ENCODE data around the gene ADGRG1. TPM values are rescaled to one million over a fixed set of nuclear protein-coding genes. Genes with fewer than 3 reads are reported as not detected.
A peak's percentile ranks its signal among the peaks of the same experiment; 100 is the strongest.
"Not testable (repeated sequence)": the region's sequence is repeated elsewhere in the genome, so short reads cannot be mapped to it uniquely, and the experiment has no call there.

Gene ADGRG1
- total RNA-seq, 2 donors from 2014 or later, result 4.8 to 13.7 TPM

DNA sequence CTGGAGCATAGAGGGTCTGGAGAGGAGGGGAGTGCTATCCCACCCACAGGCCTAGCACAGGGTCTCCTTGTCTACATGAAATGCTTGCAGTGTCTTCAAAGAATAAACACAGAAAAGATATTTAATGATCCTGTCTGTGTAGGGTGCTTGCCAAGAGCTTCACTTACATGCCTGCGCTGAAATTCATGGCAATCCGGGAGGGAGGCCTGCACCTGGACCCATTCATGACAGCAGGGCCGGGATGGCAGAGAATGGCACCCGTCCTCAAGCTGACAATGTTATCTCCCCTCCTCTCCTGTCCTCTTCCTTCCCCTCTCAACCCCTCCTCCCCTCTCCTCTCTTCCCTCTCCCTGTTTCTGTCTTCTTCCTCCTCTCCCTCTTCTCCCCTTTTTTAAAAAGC lies 41.8 kb downstream of the ADGRG1 start:
- ATAC-seq (no peak), DNase-seq (ENCODE audit: low spot score) (no peak)
- Mint-ChIP-seq H3K27me3 (no peaks in the 10 kb centered on the region), H3K4me1 (ENCODE audit: low read depth in 2 of 2) (peaks cover 33 to 36% of the 10 kb centered on the region in 2 donors), H3K36me3 (no peaks in the 10 kb centered on the region), H3K27ac (peak overlapping the region; percentile 85 to 96), H3K9me3 (no peaks in the 10 kb centered on the region), H3K4me3 (peak overlapping the region; percentile 12)

DNA sequence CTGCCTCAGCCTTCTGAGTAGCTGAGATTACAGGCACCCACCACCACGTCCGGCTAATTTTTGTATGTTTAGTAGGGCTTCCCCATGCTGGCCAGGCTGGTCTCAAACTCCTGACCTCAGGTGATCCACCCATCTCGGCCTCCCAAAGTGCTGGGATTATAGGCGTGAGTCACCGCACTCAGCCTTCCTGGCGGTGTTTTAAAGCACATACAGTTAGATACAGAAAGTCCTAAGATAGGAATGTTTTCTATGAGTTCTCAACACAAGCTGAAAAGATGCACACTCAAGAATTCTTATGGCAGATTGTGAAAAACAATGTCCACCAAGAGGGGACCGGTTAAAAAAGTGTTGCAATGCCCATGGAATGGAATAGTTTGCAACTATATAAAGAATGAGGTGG lies 43.0 kb downstream of the ADGRG1 start:
- H3K4me3 Mint-ChIP-seq; H3K27me3 Mint-ChIP-seq; DNase-seq (ENCODE audit: low spot score); H3K36me3 Mint-ChIP-seq; H3K9me3 Mint-ChIP-seq; ATAC-seq: not testable (repeated sequence)
- Mint-ChIP-seq H3K4me1 (ENCODE audit: low read depth in 2 of 2) (peaks cover 36 to 41% of the 10 kb centered on the region in 2 donors), H3K27ac (peak overlapping the region in 1 of 2 donors; percentile 96)

DNA sequence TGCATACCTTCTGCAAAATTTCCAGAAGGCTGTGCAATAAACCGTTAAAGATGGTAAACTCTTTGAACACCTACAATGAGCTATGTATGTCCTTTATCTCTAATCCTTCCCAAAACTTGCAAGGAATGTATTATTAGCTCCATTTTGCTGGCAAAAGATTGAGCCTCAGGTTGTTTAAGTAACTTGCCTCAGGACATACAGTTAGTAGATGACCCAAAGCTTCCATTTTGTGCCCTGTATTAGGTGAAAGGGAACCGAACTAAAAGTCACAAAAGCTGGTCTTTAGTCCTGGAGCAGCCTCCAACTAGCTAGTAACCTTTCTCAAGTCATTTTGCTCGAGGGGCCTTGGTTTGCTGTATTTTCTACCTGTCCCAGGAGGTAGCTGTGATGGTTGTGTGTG lies 44.0 kb downstream of the ADGRG1 start:
- peaks cover 39 to 42% of the 10 kb centered on the region in 2 donors for H3K4me1 Mint-ChIP-seq (ENCODE audit: low read depth in 2 of 2)
- H3K27ac Mint-ChIP-seq, result no peak overlapping the region
- H3K9me3 Mint-ChIP-seq, result no peaks in the 10 kb centered on the region
- no peak overlapping the region for H3K4me3 Mint-ChIP-seq
- no peak for ATAC-seq
- H3K27me3 Mint-ChIP-seq, result no peaks in the 10 kb centered on the region
- H3K36me3 Mint-ChIP-seq, result no peaks in the 10 kb centered on the region
- no peak for DNase-seq (ENCODE audit: low spot score)

DNA sequence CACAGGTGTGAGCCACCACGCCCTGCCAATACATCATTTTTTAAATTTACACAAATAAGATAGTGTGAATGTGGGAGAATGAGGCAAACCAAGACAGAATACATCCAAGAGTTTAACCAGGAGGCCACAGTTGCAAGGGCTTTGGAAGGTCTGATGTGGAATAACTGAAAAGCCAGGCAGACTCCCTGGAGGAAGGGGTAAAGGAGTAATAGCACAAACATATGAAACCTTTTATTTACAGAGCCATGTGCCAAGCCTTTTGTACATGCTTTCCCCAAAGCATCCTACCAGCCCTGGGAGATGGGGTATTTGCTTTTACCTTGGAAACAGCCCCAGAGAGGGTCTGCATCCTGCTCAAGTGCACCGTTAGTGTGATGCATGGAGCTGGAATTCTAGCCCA lies 44.4 kb downstream of the ADGRG1 start:
- no peak for DNase-seq (ENCODE audit: low spot score)
- H3K27me3 Mint-ChIP-seq, result no peaks in the 10 kb centered on the region

DNA sequence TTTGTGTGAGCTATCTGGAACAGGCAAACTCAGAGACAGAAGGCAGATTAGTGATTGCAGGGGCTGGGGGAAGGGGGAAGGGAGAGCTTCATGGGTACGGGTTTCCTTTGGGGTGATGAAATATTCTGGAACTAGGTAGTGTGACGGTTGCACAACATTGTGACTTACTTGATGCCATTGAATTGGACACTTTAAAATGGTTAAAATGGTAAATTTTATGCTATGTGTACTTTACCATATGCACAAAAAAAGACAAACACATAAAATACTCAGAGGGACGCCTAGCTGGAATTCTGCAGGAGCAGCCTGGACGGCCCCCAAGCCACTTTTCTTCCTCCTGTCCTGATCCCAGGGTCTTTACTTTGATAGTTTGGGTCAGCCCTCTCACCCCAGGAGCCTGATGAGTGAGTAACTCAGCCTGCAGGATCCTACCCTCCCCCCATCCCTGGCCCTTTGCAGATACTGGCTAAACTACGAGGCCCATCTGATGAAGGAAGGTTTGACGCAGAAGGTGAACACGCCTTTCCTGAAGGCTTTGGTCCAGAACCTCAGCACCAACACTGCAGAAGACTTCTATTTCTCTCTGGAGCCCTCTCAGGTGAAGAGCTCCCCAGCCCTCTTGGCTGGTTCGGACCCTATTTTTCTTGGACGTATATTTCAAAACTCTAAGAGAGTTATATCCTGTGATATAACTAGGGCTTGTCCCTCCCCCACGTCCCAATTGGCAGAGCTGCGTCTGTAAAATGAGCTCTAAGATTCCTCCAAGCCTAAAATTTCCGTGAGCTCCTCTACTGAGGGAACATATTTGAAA lies 47.5 kb downstream of the ADGRG1 start:
- DNase-seq (ENCODE audit: low spot score), result no peak
- H3K36me3 Mint-ChIP-seq, result no peaks in the 10 kb centered on the region
- no peaks in the 10 kb centered on the region for H3K27me3 Mint-ChIP-seq
- H3K4me3 Mint-ChIP-seq, result peak overlapping the region; percentile 28
- peaks cover 17 to 31% of the 10 kb centered on the region in 2 donors for H3K4me1 Mint-ChIP-seq (ENCODE audit: low read depth in 2 of 2)
- H3K9me3 Mint-ChIP-seq, result no peaks in the 10 kb centered on the region
- H3K27ac Mint-ChIP-seq, result peak overlapping the region in 1 of 2 donors; percentile 17
- ATAC-seq, result peak; percentile 63 to 66

More for the DNA sequence above, 44.4 kb downstream of the ADGRG1 start:
- H3K9me3 Mint-ChIP-seq, result no peaks in the 10 kb centered on the region
- H3K36me3 Mint-ChIP-seq, result no peaks in the 10 kb centered on the region
- H3K4me1 Mint-ChIP-seq (ENCODE audit: low read depth in 2 of 2), result peaks cover 39 to 42% of the 10 kb centered on the region in 2 donors
- no peak overlapping the region for H3K27ac Mint-ChIP-seq
- no peak for ATAC-seq
- no peak overlapping the region for H3K4me3 Mint-ChIP-seq

DNA sequence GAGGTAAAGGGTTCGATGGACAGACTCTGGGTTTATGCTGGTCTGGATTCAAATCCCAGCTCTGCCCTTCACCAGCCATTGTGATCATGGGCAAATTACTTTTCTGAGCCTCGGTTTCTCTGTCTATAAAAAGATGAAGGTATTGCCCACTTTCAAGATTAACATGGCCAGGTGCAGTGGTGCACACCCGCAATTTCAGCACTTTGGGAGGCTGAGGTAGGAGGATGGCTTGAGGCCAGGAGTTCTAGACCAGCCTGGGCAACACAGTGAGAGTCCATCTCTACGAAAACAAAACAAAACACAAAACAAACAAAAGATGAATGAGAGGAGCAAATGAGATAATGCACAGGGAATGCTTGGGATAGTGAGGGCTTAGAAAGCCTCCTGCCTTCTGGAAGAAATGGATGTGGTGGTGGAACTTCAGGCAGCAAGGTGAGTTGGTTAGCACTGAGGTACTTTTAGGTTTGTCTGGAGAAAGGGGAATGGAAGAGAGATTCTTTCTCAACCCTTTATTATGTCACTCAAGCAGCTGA lies 48.2 kb downstream of the ADGRG1 start:
- Mint-ChIP-seq H3K27ac (peak overlapping the region in 1 of 2 donors; percentile 17), H3K36me3 (no peaks in the 10 kb centered on the region), H3K9me3 (no peaks in the 10 kb centered on the region), H3K4me3 (no peak overlapping the region), H3K4me1 (ENCODE audit: low read depth in 2 of 2) (peaks cover 17 to 29% of the 10 kb centered on the region in 2 donors), H3K27me3 (no peaks in the 10 kb centered on the region)
- DNase-seq (ENCODE audit: low spot score) (no peak), ATAC-seq (no peak)

DNA sequence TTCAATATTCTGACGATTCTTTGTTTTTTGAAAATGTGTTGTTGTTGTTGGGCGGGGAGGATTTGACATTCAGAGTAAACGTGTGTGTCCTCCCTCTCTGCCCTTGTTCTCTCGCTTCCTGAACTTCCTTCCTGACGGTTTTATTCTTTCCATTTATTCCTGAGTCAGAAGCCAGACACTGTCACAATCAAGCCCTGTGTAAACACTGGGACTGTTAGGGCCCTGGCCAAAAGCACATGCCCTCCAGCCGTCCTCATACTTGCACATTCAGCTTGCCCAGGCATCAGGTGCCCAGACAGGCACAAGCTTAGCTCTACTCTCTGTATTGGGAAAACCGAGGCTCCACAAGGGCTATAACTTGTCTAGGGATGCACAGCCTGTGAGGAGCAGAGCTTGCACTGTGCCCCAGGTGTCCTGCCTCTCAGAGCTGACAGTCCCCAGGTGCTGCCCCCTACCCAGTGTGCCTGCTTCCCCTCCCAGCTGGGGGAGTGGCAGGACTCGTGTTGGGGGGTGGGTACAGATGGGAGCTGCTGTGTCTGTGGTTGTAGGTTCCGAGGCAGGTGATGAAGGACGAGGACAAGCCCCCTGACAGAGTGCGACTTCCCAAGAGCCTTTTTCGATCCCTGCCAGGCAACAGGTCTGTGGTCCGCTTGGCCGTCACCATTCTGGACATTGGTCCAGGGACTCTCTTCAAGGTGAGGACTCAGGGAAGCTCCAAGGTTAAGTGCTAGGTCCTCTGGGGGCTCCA lies 49.4 kb downstream of the ADGRG1 start:
- Mint-ChIP-seq H3K4me3 (no peak overlapping the region), H3K4me1 (ENCODE audit: low read depth in 2 of 2) (peaks cover 17 to 29% of the 10 kb centered on the region in 2 donors), H3K27ac (peak overlapping the region in 1 of 2 donors; percentile 55), H3K27me3 (no peaks in the 10 kb centered on the region), H3K36me3 (no peaks in the 10 kb centered on the region), H3K9me3 (no peaks in the 10 kb centered on the region)
- DNase-seq (ENCODE audit: low spot score), result no peak
- ATAC-seq, result no peak

DNA sequence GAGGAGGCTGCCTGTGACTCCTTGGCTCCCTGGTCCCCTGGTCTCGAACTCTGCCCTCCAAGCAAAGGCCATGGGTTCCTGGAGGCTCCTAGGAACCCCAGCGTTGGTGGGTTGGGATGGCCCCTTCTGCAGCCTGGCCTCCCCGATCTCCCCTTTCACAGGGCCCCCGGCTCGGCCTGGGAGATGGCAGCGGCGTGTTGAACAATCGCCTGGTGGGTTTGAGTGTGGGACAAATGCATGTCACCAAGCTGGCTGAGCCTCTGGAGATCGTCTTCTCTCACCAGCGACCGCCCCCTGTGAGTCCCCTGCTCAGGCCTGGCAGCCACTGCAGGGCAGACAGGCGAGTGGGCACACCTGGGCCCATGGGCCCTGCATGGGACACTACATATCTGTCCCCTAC lies 50.6 kb downstream of the ADGRG1 start:
- no peaks in the 10 kb centered on the region for H3K36me3 Mint-ChIP-seq
- no peaks in the 10 kb centered on the region for H3K27me3 Mint-ChIP-seq
- H3K4me1 Mint-ChIP-seq (ENCODE audit: low read depth in 2 of 2), result peaks cover 8 to 23% of the 10 kb centered on the region in 2 donors
- H3K4me3 Mint-ChIP-seq, result no peak overlapping the region
- DNase-seq (ENCODE audit: low spot score) (no peak), ATAC-seq (no peak)
- H3K27ac Mint-ChIP-seq, result no peak overlapping the region
- no peaks in the 10 kb centered on the region for H3K9me3 Mint-ChIP-seq

DNA sequence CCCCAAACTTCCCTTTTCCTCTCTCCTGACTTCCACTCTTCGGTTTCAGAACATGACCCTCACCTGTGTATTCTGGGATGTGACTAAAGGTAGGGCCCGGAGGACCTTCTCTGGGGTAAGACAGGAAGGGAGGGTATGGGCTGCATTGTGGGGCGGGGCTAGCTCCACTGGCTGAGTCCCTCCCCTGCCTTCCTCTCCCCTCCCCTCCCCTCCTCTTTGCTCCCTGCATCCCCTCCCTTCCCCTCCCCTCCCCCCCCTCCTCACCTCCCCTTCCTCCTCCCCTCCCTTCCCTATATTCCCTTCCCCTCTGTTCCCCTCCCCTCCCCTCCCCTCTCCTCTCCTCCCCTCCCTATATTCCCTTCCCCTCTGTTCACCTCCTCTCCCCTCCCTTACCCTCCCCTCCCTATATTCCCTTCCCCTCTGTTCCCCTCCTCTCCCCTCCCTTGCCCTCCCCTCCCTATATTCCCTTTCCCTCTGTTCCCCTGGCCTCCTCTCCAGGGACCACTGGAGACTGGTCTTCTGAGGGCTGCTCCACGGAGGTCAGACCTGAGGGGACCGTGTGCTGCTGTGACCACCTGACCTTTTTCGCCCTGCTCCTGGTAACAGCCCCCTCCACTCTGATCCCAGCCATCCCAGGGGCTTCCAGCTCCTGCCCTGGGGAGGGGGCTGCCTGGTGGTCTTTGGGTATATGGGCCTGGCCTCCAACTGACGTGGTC lies 51.5 kb downstream of the ADGRG1 start:
- Mint-ChIP-seq H3K4me3 (no peak overlapping the region), H3K4me1 (ENCODE audit: low read depth in 2 of 2) (peaks cover 6 to 23% of the 10 kb centered on the region in 2 donors), H3K9me3 (no peaks in the 10 kb centered on the region), H3K27me3 (no peaks in the 10 kb centered on the region), H3K36me3 (no peaks in the 10 kb centered on the region), H3K27ac (no peak overlapping the region)
- ATAC-seq (no peak), DNase-seq (ENCODE audit: low spot score) (no peak)

DNA sequence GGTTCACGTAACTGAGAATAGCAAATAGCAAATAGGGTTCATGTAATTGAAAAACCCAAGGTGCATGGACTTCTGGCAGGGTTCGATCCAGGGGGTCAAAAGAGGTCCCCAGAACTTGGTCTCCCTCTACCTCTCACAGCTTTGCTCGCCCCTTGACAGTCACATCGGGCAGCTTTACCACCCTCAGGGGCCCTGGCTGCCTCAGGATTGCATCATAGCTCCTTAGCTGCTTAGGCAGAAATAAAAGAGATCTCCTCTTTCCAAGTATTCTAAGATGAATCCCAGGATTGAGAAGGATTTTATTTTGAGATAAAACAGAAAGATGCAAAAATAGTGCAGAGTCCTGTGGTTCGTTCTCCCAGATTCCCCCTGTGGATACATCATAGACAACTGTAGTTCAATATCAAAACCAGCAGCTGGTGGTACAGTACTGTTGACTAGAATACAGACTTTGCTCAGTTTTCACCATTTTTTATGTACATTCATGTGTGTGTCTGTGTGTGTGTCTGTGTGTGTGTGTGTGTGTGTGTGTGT lies 52.5 kb downstream of the ADGRG1 start:
- ATAC-seq (no peak), DNase-seq (ENCODE audit: low spot score) (no peak)
- H3K9me3 Mint-ChIP-seq, result no peaks in the 10 kb centered on the region
- H3K27me3 Mint-ChIP-seq, result no peaks in the 10 kb centered on the region
- H3K4me3 Mint-ChIP-seq, result no peak overlapping the region
- peak overlapping the region in 1 of 2 donors; percentile 58 for H3K27ac Mint-ChIP-seq
- no peaks in the 10 kb centered on the region for H3K36me3 Mint-ChIP-seq
- peaks cover 6 to 18% of the 10 kb centered on the region in 2 donors for H3K4me1 Mint-ChIP-seq (ENCODE audit: low read depth in 2 of 2)

DNA sequence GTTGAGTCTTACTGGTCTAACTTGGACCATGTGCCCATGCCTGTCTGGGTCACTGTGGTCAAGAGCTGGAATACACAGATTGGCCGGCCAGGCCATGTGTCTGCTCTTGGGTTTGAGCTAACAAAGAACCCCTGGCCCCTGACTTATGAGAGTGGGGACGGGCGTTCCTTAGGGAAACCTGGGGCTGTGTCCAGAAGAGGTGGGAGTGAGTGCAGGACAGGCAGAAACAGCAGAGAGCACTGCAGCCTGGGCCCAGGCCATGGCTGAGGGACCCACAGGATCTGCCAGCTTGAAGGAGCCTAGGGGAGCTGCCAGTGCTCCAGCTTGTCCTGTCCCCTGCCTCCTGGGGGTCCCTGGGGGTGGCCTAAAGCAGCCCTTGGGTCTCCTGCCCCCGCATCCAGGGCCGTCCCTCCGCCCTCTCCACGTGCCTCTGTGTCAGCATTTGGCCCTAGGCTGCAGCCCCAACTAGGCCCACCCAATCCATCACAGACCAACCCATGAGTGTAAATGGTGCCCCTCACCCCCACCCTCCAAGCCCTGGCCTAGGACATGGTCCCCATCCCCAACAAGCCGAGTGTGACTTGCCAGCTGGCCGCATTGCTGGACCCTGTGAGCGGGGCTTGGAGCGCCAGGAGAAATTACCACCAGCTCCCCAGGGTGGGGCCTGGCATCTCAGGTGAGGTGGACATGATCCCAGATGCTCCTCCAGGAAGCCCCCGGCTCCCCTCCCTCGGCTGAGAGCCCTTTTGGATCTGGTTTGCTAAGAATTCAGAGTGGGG lies 53.7 kb downstream of the ADGRG1 start:
- Mint-ChIP-seq H3K27ac (no peak overlapping the region), H3K4me1 (ENCODE audit: low read depth in 2 of 2) (peaks cover 0 to 11% of the 10 kb centered on the region in 2 donors), H3K36me3 (no peaks in the 10 kb centered on the region), H3K27me3 (no peaks in the 10 kb centered on the region), H3K9me3 (no peaks in the 10 kb centered on the region), H3K4me3 (no peak overlapping the region)
- DNase-seq (ENCODE audit: low spot score) (no peak), ATAC-seq (no peak)

DNA sequence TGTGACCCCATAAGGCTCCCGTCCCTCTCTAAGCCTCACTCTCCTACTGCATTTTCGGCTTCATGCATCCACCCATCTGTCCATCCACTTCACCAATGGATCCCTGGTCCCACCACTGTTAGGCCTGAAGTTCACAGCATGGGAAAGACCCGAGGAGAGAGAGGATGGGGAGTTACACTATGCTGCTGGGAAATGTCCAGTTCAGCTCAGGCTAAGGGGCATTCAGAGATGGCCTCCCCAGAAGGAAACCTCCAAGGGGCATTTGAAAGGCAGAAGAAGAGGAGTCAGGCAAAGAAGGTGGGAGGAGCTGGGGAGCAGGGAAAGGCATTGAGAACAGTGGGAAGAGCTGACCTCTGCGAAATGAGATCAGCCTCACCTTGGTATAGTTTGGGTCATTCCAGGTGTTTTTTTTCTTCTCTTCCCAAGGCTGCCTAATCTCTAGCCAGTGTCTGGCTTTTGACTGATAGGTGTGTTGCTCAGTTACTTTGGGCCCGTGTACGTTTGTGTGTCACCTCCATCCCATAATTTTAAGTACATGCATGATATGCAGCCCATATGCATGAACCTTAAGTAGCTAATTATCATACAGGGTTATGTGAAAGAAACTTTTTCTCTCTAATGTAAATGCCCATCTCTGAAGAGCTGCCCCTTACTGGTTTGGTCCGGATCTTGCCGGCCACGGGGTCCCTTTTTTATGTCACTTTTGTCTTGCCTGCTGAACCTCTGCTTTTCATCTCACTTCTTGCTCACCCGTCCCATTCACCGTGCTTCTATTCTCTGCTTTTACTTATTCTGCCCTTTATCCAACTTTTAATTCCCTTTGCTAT lies 54.6 kb downstream of the ADGRG1 start:
- no peaks in the 10 kb centered on the region for H3K9me3 Mint-ChIP-seq
- DNase-seq (ENCODE audit: low spot score) (no peak), ATAC-seq (no peak)
- H3K4me1 Mint-ChIP-seq (ENCODE audit: low read depth in 2 of 2), result peaks cover 1 to 12% of the 10 kb centered on the region in 2 donors
- no peak overlapping the region for H3K4me3 Mint-ChIP-seq
- H3K36me3 Mint-ChIP-seq, result no peaks in the 10 kb centered on the region
- H3K27ac Mint-ChIP-seq, result no peak overlapping the region
- H3K27me3 Mint-ChIP-seq, result no peaks in the 10 kb centered on the region

Data from natural killer cell treated with Interleukin-12 subunit alpha and Interleukin-12 subunit beta and Interleukin-15 and Interleukin-18, amount 100 ng/mL, for 72 hours (primary cell).